H1 (cell line): ENCODE results near the gene CD79A. TPM values are rescaled to one million over a fixed set of nuclear protein-coding genes. Genes with fewer than 3 reads are reported as not detected.

Experiments used
- CTCF ChIA-PET: fragments of 300-600 bp; sonication (Branson Sonifier 250); formaldehyde crosslinking; loops from one replicate; lab custom pipeline; 2021; ENCODE audit not compliant: partially characterized antibody; lab: Charles Lee
- POLR2A ChIA-PET: fragments of 300-600 bp; sonication (Branson Sonifier 250); formaldehyde crosslinking; loops from one replicate; lab custom pipeline; 2021; ENCODE audit warnings: inconsistent platforms; ENCODE audit not compliant: partially characterized antibody; lab: Charles Lee
- DNase-seq, 2 experiments: peaks; one replicate each; pipeline versions ENCODE4 v3.0.0 to v3.0.0-alpha.2; 2010 to 2022; ENCODE audit warnings: low spot score in 2 of 2, low read depth in 1 of 2, mixed read lengths in 1 of 2
- FAIRE-seq: peaks from 2 replicates; lab custom pipeline; 2011; peaks lifted over from hg19 to GRCh38; lab: Jason Lieb, UNC
- H2AFZ ChIP-seq: 2 replicates; pipeline ENCODE4 v1.8.1; 2012; ENCODE audit warnings: low read length, inconsistent platforms
- H2AK5ac ChIP-seq: 2 replicates; pipeline ENCODE4 v1.6.1; 2013; ENCODE audit warnings: low read depth, low read length
- H2BK120ac ChIP-seq: replicated peaks from 2 replicates; pipeline ENCODE3; 2013; ENCODE audit warnings: low read depth, low read length, inconsistent platforms
- H2BK12ac ChIP-seq: 2 replicates; pipeline ENCODE4 v1.6.1; 2013; ENCODE audit warnings: low read depth, low read length
- H2BK15ac ChIP-seq: 2 replicates; pipeline ENCODE4 v1.6.1; 2013; ENCODE audit warnings: low read length
- H2BK20ac ChIP-seq: 2 replicates; pipeline ENCODE4 v1.6.1; 2013; ENCODE audit warnings: low read length
- H2BK5ac ChIP-seq: 2 replicates; pipeline ENCODE4 v1.6.1; 2013; ENCODE audit warnings: low read depth, low read length
- H3K14ac ChIP-seq: 2 replicates; pipeline ENCODE4 v1.6.1; 2013; ENCODE audit warnings: inconsistent platforms; ENCODE audit not compliant: insufficient read length
- H3K18ac ChIP-seq: 2 replicates; pipeline ENCODE4 v1.6.1; 2013; ENCODE audit warnings: low read length; ENCODE audit errors: extremely low read depth
- H3K23ac ChIP-seq: 2 replicates; pipeline ENCODE4 v1.6.1; 2013; ENCODE audit warnings: inconsistent platforms; ENCODE audit not compliant: insufficient read length
- H3K23me2 ChIP-seq: 2 replicates; pipeline ENCODE4 v1.6.1; 2013; ENCODE audit warnings: low read depth, low read length
- H3K27ac ChIP-seq: 2 replicates; pipeline ENCODE4 v1.6.1; 2011; ENCODE audit warnings: low read depth, low read length, inconsistent platforms
- H3K27me3 ChIP-seq, 4 experiments: replicated peaks in 1 of 4; 1 replicate in 1 of 4; 2 replicates in 3 of 4; pipeline versions ENCODE4 v1.6.1 to v1.8.1; 2011 to 2013; ENCODE audit warnings: low read length in 3 of 4, mild to moderate bottlenecking in 3 of 4, inconsistent platforms in 2 of 4, mixed read lengths in 2 of 4, moderate library complexity in 1 of 4; ENCODE audit not compliant: control insufficient read depth in 3 of 4, insufficient read depth in 3 of 4; ENCODE audit errors: extremely low read depth in 1 of 4
- H3K36me3 ChIP-seq, 4 experiments: 2 replicates each; pipeline versions ENCODE4 v1.6.1 to v1.8.1; 2011 to 2013; ENCODE audit warnings: mild to moderate bottlenecking in 4 of 4, low read length in 3 of 4, moderate library complexity in 2 of 4, control low read depth in 1 of 4, inconsistent platforms in 1 of 4; ENCODE audit not compliant: insufficient read depth in 4 of 4, control insufficient read depth in 2 of 4
- H3K4ac ChIP-seq: replicated peaks from 2 replicates; pipeline ENCODE3; 2013; ENCODE audit warnings: low read length, low read depth, mixed read lengths, inconsistent platforms; ENCODE audit not compliant: insufficient read length
- H3K4me1 ChIP-seq, 4 experiments: replicated peaks in 1 of 4; 1 replicate in 1 of 4; 2 replicates in 3 of 4; pipeline versions ENCODE4 v1.6.1 to v1.8.1; 2011 to 2013; ENCODE audit warnings: low read length in 3 of 4, inconsistent platforms in 2 of 4, mixed read lengths in 1 of 4; ENCODE audit not compliant: insufficient read depth in 4 of 4, control insufficient read depth in 3 of 4
- H3K4me2 ChIP-seq, 2 experiments: 2 replicates each; pipeline versions ENCODE4 v1.6.1 to v1.8.1; 2011 to 2013; ENCODE audit warnings: low read depth in 2 of 2, low read length in 2 of 2, control low read depth in 1 of 2, inconsistent platforms in 1 of 2, mild to moderate bottlenecking in 1 of 2; ENCODE audit not compliant: insufficient read depth in 1 of 2
- H3K4me3 ChIP-seq, 4 experiments: fragments of 200-600, 300-600 bp in 1 of 4; sonication (generic), shearing (Covaris generic), sonication (Bioruptor Twin) in 1 of 4; 2 replicates each; pipeline versions ENCODE4 v1.5.1 to v1.8.1; 2011 to 2016; ENCODE audit warnings: low read length in 4 of 4, low read depth in 3 of 4, control low read depth in 2 of 4, inconsistent platforms in 2 of 4, mild to moderate bottlenecking in 2 of 4, mixed read lengths in 1 of 4, moderate library complexity in 1 of 4; ENCODE audit not compliant: insufficient read depth in 2 of 4; ENCODE audit errors: extremely low read depth in 1 of 4
- H3K56ac ChIP-seq: replicated peaks from 2 replicates; pipeline ENCODE3; 2013; ENCODE audit warnings: low read depth, mild to moderate bottlenecking, mixed read lengths, low read length, inconsistent platforms; ENCODE audit not compliant: insufficient read length
- H3K79me1 ChIP-seq: 2 replicates; pipeline ENCODE4 v1.6.1; 2013; ENCODE audit warnings: low read depth, low read length, control low read depth
- H3K79me2 ChIP-seq, 2 experiments: 2 replicates each; pipeline versions ENCODE4 v1.6.1 to v1.8.1; 2012 to 2013; ENCODE audit warnings: low read length in 2 of 2, mild to moderate bottlenecking in 2 of 2, inconsistent platforms in 1 of 2; ENCODE audit not compliant: insufficient read depth in 2 of 2, control insufficient read depth in 1 of 2
- H3K9ac ChIP-seq, 4 experiments: replicated peaks in 1 of 4; 1 replicate in 1 of 4; 2 replicates in 3 of 4; pipeline versions ENCODE4 v1.6.1 to v1.8.1; 2011 to 2013; ENCODE audit warnings: low read depth in 3 of 4, low read length in 3 of 4, control low read depth in 2 of 4, mild to moderate bottlenecking in 2 of 4, moderate library complexity in 2 of 4, inconsistent platforms in 1 of 4; ENCODE audit errors: extremely low read depth in 1 of 4
- H3K9me3 ChIP-seq, 2 experiments: 2 replicates each; pipeline versions ENCODE4 v1.6.1 to v1.8.1; 2012 to 2013; ENCODE audit warnings: mild to moderate bottlenecking in 2 of 2, moderate library complexity in 2 of 2, control low read depth in 1 of 2, inconsistent platforms in 1 of 2, low read depth in 1 of 2, low read length in 1 of 2, mixed read lengths in 1 of 2; ENCODE audit not compliant: insufficient read depth in 2 of 2
- H4K20me1 ChIP-seq, 2 experiments: replicated peaks in 1 of 2; 2 replicates each; pipeline versions ENCODE3 to v1.8.1; 2011 to 2013; ENCODE audit warnings: inconsistent platforms in 2 of 2, low read length in 2 of 2, mild to moderate bottlenecking in 1 of 2; ENCODE audit not compliant: insufficient read depth in 2 of 2, control insufficient read depth in 1 of 2
- H4K5ac ChIP-seq: 2 replicates; pipeline ENCODE4 v1.6.1; 2013; ENCODE audit warnings: low read length, low read depth, mixed read lengths, inconsistent platforms; ENCODE audit not compliant: insufficient read length
- H4K8ac ChIP-seq: 2 replicates; pipeline ENCODE4 v1.8.0; 2013; ENCODE audit warnings: mild to moderate bottlenecking, moderate library complexity, low read length, inconsistent platforms; ENCODE audit not compliant: insufficient read depth; ENCODE audit errors: extremely low read depth
- H4K91ac ChIP-seq: replicated peaks from 2 replicates; pipeline ENCODE3; 2013; ENCODE audit warnings: low read length, mixed read lengths, inconsistent platforms; ENCODE audit not compliant: insufficient read length
- CBX8 ChIP-seq: fragments of 300-800, 300-1000 bp; sonication (generic); IDR thresholded peaks from 2 replicates; pipeline ENCODE4 v1.7.1; 2016; ENCODE audit warnings: low read depth, low read length, borderline replicate concordance
- CEBPB ChIP-seq: IDR thresholded peaks from 2 replicates; pipeline ENCODE4 v1.6.1; 2012; ENCODE audit warnings: low read depth, low read length
- CTBP2 ChIP-seq: IDR thresholded peaks from 2 replicates; pipeline ENCODE4 v1.7.0; 2011; ENCODE audit warnings: borderline replicate concordance, mild to moderate bottlenecking, moderate library complexity, mixed read lengths, low read length; ENCODE audit not compliant: insufficient read depth, insufficient read length
- EZH2 ChIP-seq: fragments of 200-600 bp; sonication (generic); IDR thresholded peaks from 2 replicates; pipeline ENCODE4 v1.7.1; 2012; ENCODE audit warnings: low read depth, mild to moderate bottlenecking, moderate library complexity, low read length, inconsistent platforms; ENCODE audit not compliant: severe bottlenecking
- GTF2F1 ChIP-seq: IDR thresholded peaks from 2 replicates; pipeline ENCODE4 v1.6.1; 2012; ENCODE audit warnings: low read depth, low read length, improper control_type of control experiment, borderline replicate concordance
- NRF1 ChIP-seq: IDR thresholded peaks from 2 replicates; pipeline ENCODE4 v1.6.1; 2011; ENCODE audit warnings: mild to moderate bottlenecking, low read depth, low read length, improper control_type of control experiment
- RAD21 ChIP-seq, 2 experiments: IDR thresholded peaks in 1 of 2; conservative IDR thresholded peaks in 1 of 2; 2 replicates each; pipeline ENCODE4 v1.6.1; 2011; ENCODE audit warnings: low read depth in 2 of 2, low read length in 2 of 2, improper control_type of control experiment in 1 of 2, inconsistent platforms in 1 of 2, mild to moderate bottlenecking in 1 of 2, moderate library complexity in 1 of 2
- RNF2 ChIP-seq: fragments of 200-900, 300-1000 bp; sonication (generic); IDR thresholded peaks from 2 replicates; pipeline ENCODE4 v1.7.1; 2016; ENCODE audit warnings: borderline replicate concordance, low read depth, mild to moderate bottlenecking, antibody characterized with exemption, low read length; ENCODE audit not compliant: poor library complexity, severe bottlenecking; ENCODE audit errors: missing control alignments
- SP4 ChIP-seq: IDR thresholded peaks from 2 replicates; pipeline ENCODE4 v1.6.1; 2012; ENCODE audit warnings: low read length, inconsistent platforms
- SRF ChIP-seq: IDR thresholded peaks from 2 replicates; pipeline ENCODE4 v1.6.1; 2011; ENCODE audit warnings: mild to moderate bottlenecking, low read depth, low read length, moderate library complexity
- SUZ12 ChIP-seq: fragments of 200-600 bp; sonication (generic); IDR thresholded peaks from 2 replicates; pipeline ENCODE4 v1.6.1; 2012; ENCODE audit warnings: mild to moderate bottlenecking, inconsistent platforms, low read length, moderate library complexity, mixed read lengths
- WGBS, 2 experiments: shearing (Covaris generic) in 1 of 2; methylation state at CpG; one replicate each; pipeline versions ENCODE4 v1.1.6 to v1.1.7; 2013 to 2015; ENCODE audit warnings: low lambda C conversion rate in 2 of 2, mixed read lengths in 2 of 2, inconsistent platforms in 1 of 2, low coverage in 1 of 2, missing lambda C conversion rate in 1 of 2; ENCODE audit not compliant: insufficient replicate concordance in 2 of 2, insufficient coverage in 1 of 2, insufficient read length in 1 of 2; ENCODE audit errors: extremely low coverage in 1 of 2, missing lambda C conversion rate in 1 of 2; 5-methylcytosine and 5-hydroxymethylcytosine counted together
- polyA plus RNA-seq, 7 experiments: library from polyadenylated mRNA; depleted of rRNA in 3 of 7; stranded (reverse) in 5 of 7; unstranded in 2 of 7; fragments of >200 nt in 5 of 7; fragments of 200-250 nt in 2 of 7; gene quantifications; 1 replicate in 5 of 7; 2 replicates in 1 of 7; 4 replicates in 1 of 7; pipeline versions ENCODE4 v1.2.1 to v1.2.3, GENCODE V29; 2011 to 2013; ENCODE audit warnings: missing spikeins in 2 of 7, mixed read lengths in 2 of 7
- total RNA-seq: library from RNA; stranded (reverse); fragmentation: NEBNext Ultra II Directional; extraction: Animal tissue kit (Norgen Biotek cat#: 25700); gene quantifications from 2 replicates; pipeline ENCODE4 v1.2.1, GENCODE V29; 2021

Gene CD79A
- total and polyA plus RNA-seq, 2 of the 8 experiments (the other 6 are each of a cell fraction or from before 2014, with no cell fraction given), result 0.54 to 0.77 TPM

- Histone ChIP-seq H3K23ac (no peak overlapping the region), H3K9me3 (no peaks in the 10 kb centered on the region), H3K4me2 (peak overlapping the region; percentile 54 to 65), H3K36me3 (no peaks in the 10 kb centered on the region), H3K79me1 (peaks cover 2% of the 10 kb centered on the region), H3K4ac (no peak overlapping the region), H2AK5ac (0 out of 2 replicates have a peak overlapping the region, but pooled peaks have one; percentile 72), H3K27ac (no peak overlapping the region), H4K20me1 (peaks cover 9 to 54% of the 10 kb centered on the region in 2 experiments), H3K14ac (no peak overlapping the region), H3K18ac (peak overlapping the region; percentile 51), H2BK20ac (peak overlapping the region; percentile 72; the same call in 1 of the 2 replicates), H4K8ac (no peak overlapping the region), H2BK12ac (peak overlapping the region; percentile 97; the same call in 1 of the 2 replicates), H2BK120ac (peak overlapping the region; percentile 54), H4K91ac (peak overlapping the region; percentile 6), H2BK15ac (peak overlapping the region; percentile 81), H3K9ac (no peak overlapping the region; a peak in 1 of 7 replicates), H3K23me2 (peaks cover 20% of the 10 kb centered on the region), H3K27me3 (peaks cover 58 to 100% (median 97%) of the 10 kb centered on the region in 4 experiments), H2AFZ (no peak overlapping the region), H3K56ac (no peak overlapping the region), H4K5ac (no peak overlapping the region), H3K4me3 (peak overlapping the region in 2 of 4 experiments; percentile 13 to 49; a peak in 3 of 8 replicates), H3K4me1 (peaks cover 0 to 23% (median 5%) of the 10 kb centered on the region in 4 experiments; a peak in 5 of 7 replicates), H3K79me2 (no peaks in the 10 kb centered on the region), H2BK5ac (0 out of 2 replicates have a peak overlapping the region, but pooled peaks have one; percentile 18)
- CTCF ChIA-PET, result no interaction called here
- WGBS, 2 experiments, result 18% methylated on average over 30 of the region's 38 CpGs; no CpG with 5 or more reads in 1 of the 2 experiments
- POLR2A ChIA-PET, result interaction anchor here (0.7 kb wide), 1 partner anchor 14 kb away, joined by 3 read pairs; no protein-coding TSS in a partner anchor
- FAIRE-seq (no peak), DNase-seq (no peak)
- TF ChIP-seq CEBPB (no peak), SUZ12 (peak; percentile 80), RAD21 (IDR thresholded peaks at IDR 0.05 in 1 of 2, conservative IDR thresholded peaks at IDR 0.05 in 1 of 2; ENCODE audit: low read depth in 2 of 2, low read length in 2 of 2) (no peak), CBX8 (no peak), RNF2 (peak; percentile 32), EZH2 (peak; percentile 84), SRF (no peak), SP4 (no peak), GTF2F1 (no peak), NRF1 (no peak), CTBP2 (no peak)
Measured at GRCh38 chr19:41915021-41915775, 38.1 kb downstream of the CD79A start.
